Smooth muscle cell (in vitro differentiated cells): ENCODE measurements around the gene DNAAF8. TPM values are rescaled to one million over a fixed set of nuclear protein-coding genes. Genes with fewer than 3 reads are reported as not detected.

Experiments
- DNase-seq: peaks from one replicate; lab custom pipeline; 2025; ENCODE audit not compliant: unreplicated experiment; lab: John Stamatoyannopoulos, UW
- H2AFZ ChIP-seq: fragments of 200-600 bp; sonication (generic); 2 replicates; pipeline ENCODE4 v1.6.0; 2016; ENCODE audit warnings: antibody characterized with exemption, low read depth, mild to moderate bottlenecking
- H3F3A ChIP-seq: fragments of 200-600 bp; sonication (generic); 2 replicates; pipeline ENCODE4 v1.6.0; 2017; ENCODE audit warnings: antibody characterized with exemption, low read depth
- H3K27ac ChIP-seq: fragments of 200-600 bp; sonication (generic); 2 replicates; pipeline ENCODE4 v1.5.1; 2016; ENCODE audit warnings: low read depth, mild to moderate bottlenecking
- H3K27me3 ChIP-seq: fragments of 200-600 bp; sonication (generic); 2 replicates; pipeline ENCODE4 v1.6.1; 2016; ENCODE audit warnings: low read depth, mild to moderate bottlenecking
- H3K36me3 ChIP-seq: fragments of 200-600 bp; sonication (generic); 2 replicates; pipeline ENCODE4 v1.5.1; 2016; ENCODE audit warnings: low read depth
- H3K4me1 ChIP-seq: fragments of 200-600 bp; sonication (generic); 2 replicates; pipeline ENCODE4 v1.5.1; 2016; ENCODE audit warnings: low read depth
- H3K4me2 ChIP-seq: fragments of 200-600 bp; sonication (generic); 2 replicates; pipeline ENCODE4 v1.6.0; 2016; ENCODE audit warnings: mild to moderate bottlenecking
- H3K4me3 ChIP-seq: fragments of 200-600 bp; sonication (generic); 2 replicates; pipeline ENCODE4 v1.5.1; 2016; ENCODE audit warnings: mild to moderate bottlenecking
- H3K79me2 ChIP-seq: fragments of 200-600 bp; sonication (generic); 2 replicates; pipeline ENCODE4 v1.6.0; 2016; ENCODE audit warnings: low read depth, mild to moderate bottlenecking
- H3K9ac ChIP-seq: fragments of 200-600 bp; sonication (generic); 2 replicates; pipeline ENCODE4 v1.6.0; 2016; ENCODE audit warnings: low read depth
- H3K9me3 ChIP-seq: fragments of 200-600 bp; sonication (generic); replicated peaks from 2 replicates; pipeline ENCODE4 v1.5.1; 2016; ENCODE audit warnings: low read depth
- H4K20me1 ChIP-seq: fragments of 200-600 bp; sonication (generic); 2 replicates; pipeline ENCODE4 v1.6.0; 2016; ENCODE audit warnings: low read depth
- CTCF ChIP-seq: fragments of 200-600 bp; sonication (generic); IDR thresholded peaks from 2 replicates; pipeline ENCODE4 v1.5.1; 2017; ENCODE audit warnings: borderline replicate concordance, mild to moderate bottlenecking, antibody characterized with exemption; ENCODE audit not compliant: insufficient read depth, poor library complexity, severe bottlenecking
- WGBS: methylation state at CpG from one replicate; pipeline ENCODE4 v1.1.7; 2016; ENCODE audit warnings: low lambda C conversion rate; 5-methylcytosine and 5-hydroxymethylcytosine counted together
- polyA plus RNA-seq: library from polyadenylated mRNA; unstranded; fragments of >200 nt; fragmentation: Nextera tagmentation; extraction: Ambion mirVana; gene quantifications from 2 replicates; pipeline ENCODE4 v1.2.1, GENCODE V29; 2016
- total RNA-seq: library from RNA; depleted of rRNA; stranded (reverse); fragments of >200 nt; gene quantifications from 2 replicates; pipeline ENCODE4 v1.2.3, GENCODE V29; 2014

Gene DNAAF8
- total and polyA plus RNA-seq, 2 experiments from 2014 or later = 2.9 TPM; not detected in 1

GRCh38 chr16:4694642-4695451 is 39.5 kb upstream of the DNAAF8 start:
- no peak for DNase-seq
- H3K27ac ChIP-seq = no peak overlapping the region
- no peak overlapping the region for H2AFZ ChIP-seq
- no peaks in the 10 kb centered on the region for H3K36me3 ChIP-seq
- no peaks in the 10 kb centered on the region for H3K4me1 ChIP-seq
- H3K4me3 ChIP-seq = peak overlapping the region; percentile 95
- H4K20me1 ChIP-seq = peaks cover 5% of the 10 kb centered on the region
- H3K9me3 ChIP-seq = no peaks in the 10 kb centered on the region
- H3K4me2 ChIP-seq = peak overlapping the region; percentile 98
- H3K79me2 ChIP-seq = no peaks in the 10 kb centered on the region
- no peak for TF ChIP-seq CTCF
- 88% methylated on average over 20 of the region's 26 CpGs for WGBS
- H3K9ac ChIP-seq = peak overlapping the region; percentile 84
- no peaks in the 10 kb centered on the region for H3K27me3 ChIP-seq
- peaks cover 9% of the 10 kb centered on the region for H3F3A ChIP-seq

- H3K4me1 ChIP-seq = no peaks in the 10 kb centered on the region
- H3K79me2 ChIP-seq = no peaks in the 10 kb centered on the region
- H3K27ac ChIP-seq = no peak overlapping the region
- no peak overlapping the region for H3K4me2 ChIP-seq
- no peaks in the 10 kb centered on the region for H3K36me3 ChIP-seq
- no peaks in the 10 kb centered on the region for H3K9me3 ChIP-seq
- H3K9ac ChIP-seq = no peak overlapping the region
- peaks cover 9% of the 10 kb centered on the region for H3F3A ChIP-seq
- TF ChIP-seq CTCF = no peak
- DNase-seq = no peak
- WGBS = 90% methylated on average over 12 of the region's 12 CpGs
- H3K4me3 ChIP-seq = no peak overlapping the region
- H2AFZ ChIP-seq = no peak overlapping the region
- H4K20me1 ChIP-seq = peaks cover 5% of the 10 kb centered on the region
- no peaks in the 10 kb centered on the region for H3K27me3 ChIP-seq
Observed at GRCh38 chr16:4695473-4696171, 38.7 kb upstream of the DNAAF8 start.

GRCh38 chr16:4696172-4696904 is 38.0 kb upstream of the DNAAF8 start:
- Histone ChIP-seq H3K27ac (no peak overlapping the region), H3F3A (peaks cover 9% of the 10 kb centered on the region), H2AFZ (no peak overlapping the region), H3K4me1 (no peaks in the 10 kb centered on the region), H3K4me2 (no peak overlapping the region), H4K20me1 (peaks cover 5% of the 10 kb centered on the region), H3K79me2 (no peaks in the 10 kb centered on the region), H3K27me3 (no peaks in the 10 kb centered on the region), H3K4me3 (no peak overlapping the region), H3K36me3 (no peaks in the 10 kb centered on the region), H3K9ac (no peak overlapping the region), H3K9me3 (no peaks in the 10 kb centered on the region)
- WGBS = 95% methylated on average over 19 of the region's 19 CpGs
- no peak for TF ChIP-seq CTCF
- no peak for DNase-seq
